Ovary (tissue), 9 donors: ENCODE results near the gene DTYMK. TPM values are rescaled to one million over a fixed set of nuclear protein-coding genes. Genes with fewer than 3 reads are reported as not detected.

Source experiments
- DNase-seq, 5 donors: peaks; one replicate each; pipeline ENCODE4 v3.0.0-alpha.2; 2019 to 2020
- H3K27ac ChIP-seq, 2 donors: fragments of 200-600 bp; one replicate each; pipeline versions ENCODE4 v1.5.1 to v1.8.0; 2019 to 2022
- H3K27me3 ChIP-seq: fragments of 200-600 bp; one replicate; pipeline ENCODE4 v1.8.0; 2022
- H3K36me3 ChIP-seq: fragments of 200-600 bp; sonication (generic); one replicate; pipeline ENCODE4 v1.5.1; 2019
- H3K4me1 ChIP-seq: one replicate; pipeline ENCODE4 v1.8.1; 2013; ENCODE audit warnings: mild to moderate bottlenecking, moderate library complexity; ENCODE audit not compliant: insufficient read depth
- H3K4me3 ChIP-seq: fragments of 200-600 bp; sonication (generic); one replicate; pipeline ENCODE4 v1.5.1; 2017
- H3K9me3 ChIP-seq, 2 donors: fragments of 200-600 bp in 1 of 2; sonication (generic) in 1 of 2; one replicate each; pipeline versions ENCODE4 v1.5.1 to v1.8.1; 2013 to 2019; ENCODE audit warnings: mild to moderate bottlenecking in 1 of 2, moderate library complexity in 1 of 2
- EP300 ChIP-seq: sonication (generic); formaldehyde crosslinking; IDR thresholded peaks from one replicate; pipeline ENCODE4 v1.6.1; 2017; ENCODE audit warnings: antibody characterized with exemption
- POLR2A ChIP-seq: fragments of 450-650 bp; IDR thresholded peaks from one replicate; pipeline ENCODE4 v1.6.1; 2017; ENCODE audit warnings: antibody characterized with exemption, mild to moderate bottlenecking, moderate library complexity
- WGBS, 3 donors: extraction: QIAGEN DNeasy Blood & Tissue Kit in 1 of 3; methylation state at CpG; one replicate each; pipeline versions ENCODE4 v1.1.5 to v1.1.7; 2013 to 2017; 5-methylcytosine and 5-hydroxymethylcytosine counted together
- intact Hi-C, 4 donors: fragments of 100-400 bp; cut with DNase I; formaldehyde crosslinking; loops; one replicate each; pipeline versions ENCODE4 v1.11.0 to v1.15.1; 2022 to 2023
- polyA plus RNA-seq, 2 donors: library from polyadenylated mRNA; stranded (reverse); fragments of 200-250 nt in 1 of 2; fragments of 350-450 nt in 1 of 2; fragmentation: Illumina TruSeq in 1 of 2; extraction: RNeasy Lipid Tissue Mini Kit (QIAGEN cat#74804) in 1 of 2; gene quantifications; one replicate each; pipeline ENCODE4 v1.2.3, GENCODE V29; 2013 to 2014
- total RNA-seq, 7 donors: library from RNA; depleted of rRNA in 2 of 7; stranded (reverse); fragments of >200 nt in 2 of 7; fragmentation: NEBNext Ultra II Directional in 3 of 7; extraction: Animal tissue kit (Norgen Biotek cat#: 25700) in 3 of 7; gene quantifications; one replicate each; pipeline versions ENCODE4 v1.1.0 to v1.2.4, GENCODE V29; 2016 to 2023
- TF ChIP-seq, protein P1 (sequence below), 3 donors: fragments of 450-650 bp in 2 of 3; fragments of 200-600 bp in 1 of 3; IDR thresholded peaks; one replicate each; pipeline versions ENCODE4 v1.5.1 to v1.8.0; 2016 to 2022; ENCODE audit warnings: antibody characterized with exemption in 3 of 3, mild to moderate bottlenecking in 1 of 3
- donor health status: DM: no; HTN: no; CAD: no; lungs with moderate emphysema.
- donor health status: DM: no; HTN: no; CAD: no.
- donor health status: Bipolar disorder and iron deficiency.
- donor health status: DM: yes; HTN: yes; CAD: no.
- donor health status: DM: no; HTN: no; CAD: no.
- donor health status: DM: yes; HTN: yes; CAD: no.

DTYMK gene
- total and polyA plus RNA-seq, 9 donors, result 3.7 to 17.9 (median 12.5) TPM

GRCh38 chr2:241652722-241653121 lies 33.9 kb downstream of the DTYMK start:
- no peaks in the 10 kb centered on the region for H3K27me3 ChIP-seq
- H3K27ac ChIP-seq, result no peak overlapping the region
- 93 to 96% (median 95%) methylated on average over 9 of the region's 9 CpGs for WGBS, 3 donors
- H3K4me1 ChIP-seq, result no peaks in the 10 kb centered on the region
- no peak overlapping the region for H3K4me3 ChIP-seq
- TF ChIP-seq, protein P1, sequence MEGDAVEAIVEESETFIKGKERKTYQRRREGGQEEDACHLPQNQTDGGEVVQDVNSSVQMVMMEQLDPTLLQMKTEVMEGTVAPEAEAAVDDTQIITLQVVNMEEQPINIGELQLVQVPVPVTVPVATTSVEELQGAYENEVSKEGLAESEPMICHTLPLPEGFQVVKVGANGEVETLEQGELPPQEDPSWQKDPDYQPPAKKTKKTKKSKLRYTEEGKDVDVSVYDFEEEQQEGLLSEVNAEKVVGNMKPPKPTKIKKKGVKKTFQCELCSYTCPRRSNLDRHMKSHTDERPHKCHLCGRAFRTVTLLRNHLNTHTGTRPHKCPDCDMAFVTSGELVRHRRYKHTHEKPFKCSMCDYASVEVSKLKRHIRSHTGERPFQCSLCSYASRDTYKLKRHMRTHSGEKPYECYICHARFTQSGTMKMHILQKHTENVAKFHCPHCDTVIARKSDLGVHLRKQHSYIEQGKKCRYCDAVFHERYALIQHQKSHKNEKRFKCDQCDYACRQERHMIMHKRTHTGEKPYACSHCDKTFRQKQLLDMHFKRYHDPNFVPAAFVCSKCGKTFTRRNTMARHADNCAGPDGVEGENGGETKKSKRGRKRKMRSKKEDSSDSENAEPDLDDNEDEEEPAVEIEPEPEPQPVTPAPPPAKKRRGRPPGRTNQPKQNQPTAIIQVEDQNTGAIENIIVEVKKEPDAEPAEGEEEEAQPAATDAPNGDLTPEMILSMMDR (IDR thresholded peaks at IDR 0.05), result no peak
- no peaks in the 10 kb centered on the region for H3K36me3 ChIP-seq
- no peaks in the 10 kb centered on the region for H3K9me3 ChIP-seq
- intact Hi-C loops, result loop anchor here in 2 of 4 donors (10.0 kb wide), 1 partner anchor 798 kb away; no protein-coding TSS in a partner anchor
- DNase-seq, result no peak

GRCh38 chr2:241652142-241652541 lies 34.5 kb downstream of the DTYMK start:
- WGBS, 3 donors, result 95 to 97% (median 95%) methylated on average over 9 of the region's 9 CpGs
- no peak overlapping the region for H3K27ac ChIP-seq
- no peak for DNase-seq
- no peaks in the 10 kb centered on the region for H3K36me3 ChIP-seq
- no peak overlapping the region for H3K4me3 ChIP-seq
- TF ChIP-seq EP300, result no peak
- TF ChIP-seq POLR2A, result no peak
- TF ChIP-seq, protein P1 (IDR thresholded peaks at IDR 0.05), result no peak
- H3K27me3 ChIP-seq, result no peaks in the 10 kb centered on the region
- no peaks in the 10 kb centered on the region for H3K4me1 ChIP-seq
- intact Hi-C loops, result loop anchor here in 2 of 4 donors (10.0 kb wide), 1 partner anchor 797 kb away; no protein-coding TSS in a partner anchor
- H3K9me3 ChIP-seq, result no peaks in the 10 kb centered on the region

- no peak for DNase-seq
- Histone ChIP-seq H3K4me1 (no peaks in the 10 kb centered on the region), H3K9me3 (no peaks in the 10 kb centered on the region), H3K27me3 (no peaks in the 10 kb centered on the region), H3K4me3 (no peak overlapping the region), H3K27ac (no peak overlapping the region), H3K36me3 (no peaks in the 10 kb centered on the region)
- WGBS, 3 donors, result 91 to 93% (median 92%) methylated on average over 6 of the region's 6 CpGs
- intact Hi-C loops, result loop anchor here in 2 of 4 donors (10.0 kb wide), 1 partner anchor 795 kb away; no protein-coding TSS in a partner anchor
- TF ChIP-seq, protein P1 (IDR thresholded peaks at IDR 0.05), result no peak
- no peak for TF ChIP-seq EP300
- TF ChIP-seq POLR2A, result no peak
Measured at GRCh38 chr2:241649927-241650326, 36.7 kb downstream of the DTYMK start.

DNA sequence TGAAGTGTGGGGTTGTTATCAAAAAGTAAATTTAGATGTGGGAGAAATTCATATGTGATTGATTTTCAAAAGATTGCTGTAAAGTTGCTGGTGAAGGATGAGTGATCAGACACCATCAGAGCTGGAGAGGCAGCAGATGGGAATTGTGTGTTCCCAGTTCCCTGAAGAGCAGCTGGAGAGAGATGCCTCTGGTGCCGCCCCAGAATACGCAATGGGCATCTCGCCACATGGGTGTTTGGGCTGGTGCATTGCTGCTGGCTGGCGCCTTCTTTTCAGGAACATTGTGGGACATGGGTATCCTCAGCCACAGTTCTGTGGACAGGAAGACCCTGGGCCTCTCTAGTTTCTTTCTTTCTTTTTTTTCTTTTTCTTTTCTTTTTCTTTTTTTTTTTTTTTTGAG lies 37.2 kb downstream of the DTYMK start:
- Histone ChIP-seq H3K9me3 (no peaks in the 10 kb centered on the region), H3K4me3 (no peak overlapping the region), H3K27me3 (no peaks in the 10 kb centered on the region), H3K4me1 (no peaks in the 10 kb centered on the region), H3K27ac (no peak overlapping the region), H3K36me3 (no peaks in the 10 kb centered on the region)
- TF ChIP-seq, protein P1 (IDR thresholded peaks at IDR 0.05), result no peak
- TF ChIP-seq POLR2A (no peak), EP300 (no peak)
- WGBS, 3 donors, result 79 to 85% (median 83%) methylated on average over 4 of the region's 4 CpGs
- intact Hi-C loops, result no loop called here
- DNase-seq, result no peak
